ENCODE results near the gene DAZL.

GRCh38 chr3:16584880-16585279 is 20.3 kb downstream of the DAZL start:
- TF ChIP-seq CTCF (IDR thresholded peaks at IDR 0.05) (no peak), POLR2A (IDR thresholded peaks at IDR 0.05) (no peak), POLR2AphosphoS5 (IDR thresholded peaks at IDR 0.05) (no peak)
